SH-SY5Y (cell line): ENCODE results near the gene USH2A.

Experiments
- GATA2 ChIP-seq: IDR thresholded peaks from 2 replicates; pipeline ENCODE4 v1.6.1; 2011; ENCODE audit warnings: mild to moderate bottlenecking, low read depth, low read length
- GATA3 ChIP-seq: IDR thresholded peaks from 2 replicates; pipeline ENCODE4 v1.6.1; 2011; ENCODE audit warnings: low read depth, mild to moderate bottlenecking, low read length, moderate library complexity

DNA sequence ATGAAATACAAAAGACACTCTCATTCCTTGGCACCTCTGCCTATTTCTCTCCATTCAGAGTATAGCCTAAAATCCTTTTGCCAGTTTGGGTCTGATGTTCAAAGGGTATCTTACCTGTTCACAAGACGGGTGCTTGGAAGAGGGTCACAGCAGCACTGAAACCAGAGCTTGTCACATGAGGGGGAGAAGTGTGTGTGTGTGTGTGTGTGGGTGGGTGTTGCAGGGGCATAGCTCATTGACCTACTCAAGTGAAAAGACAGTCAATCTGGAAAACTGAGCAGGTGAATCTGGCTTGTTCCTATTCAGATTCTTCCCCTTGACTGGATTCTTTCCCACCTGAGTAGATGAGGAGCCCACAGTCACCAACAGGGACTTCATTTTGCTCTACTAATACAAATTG, 792.2 kb downstream of the USH2A start:
- TF ChIP-seq GATA2 (no peak), GATA3 (no peak)
